Right lobe of liver (tissue), 6 donors: ENCODE data around the gene NRIP3. TPM values are rescaled to one million over a fixed set of nuclear protein-coding genes. Genes with fewer than 3 reads are reported as not detected.
"Not testable (repeated sequence)": the region's sequence is repeated elsewhere in the genome, so short reads cannot be mapped to it uniquely, and the experiment has no call there.

ENCODE experiments used
- ATAC-seq, 4 donors: fragments of 200-7000 bp; cut with Tn5 transposase; one replicate each; pipeline ENCODE4 v1.9.1; 2020; ENCODE audit warnings: mild to moderate bottlenecking in 4 of 4, moderate library complexity in 4 of 4
- DNase-seq, 3 donors: peaks; one replicate each; pipeline ENCODE4 v3.0.0-alpha.2; 2020
- H3K27ac ChIP-seq, 3 donors: fragments of 200-600 bp; one replicate each; pipeline ENCODE4 v1.8.0; 2022
- H3K27me3 ChIP-seq, 2 donors: fragments of 200-600 bp; one replicate each; pipeline ENCODE4 v1.8.0; 2022
- H3K36me3 ChIP-seq, 4 donors: fragments of 200-600 bp; sonication (generic) in 1 of 4; one replicate each; pipeline versions ENCODE4 v1.5.1 to v1.8.0; 2017 to 2022; ENCODE audit warnings: control low read depth in 1 of 4
- H3K4me1 ChIP-seq, 4 donors: fragments of 200-600 bp; sonication (generic) in 1 of 4; one replicate each; pipeline versions ENCODE4 v1.5.1 to v1.8.0; 2017 to 2022; ENCODE audit warnings: control low read depth in 1 of 4
- H3K4me3 ChIP-seq, 3 donors: fragments of 200-600 bp; one replicate each; pipeline ENCODE4 v1.8.0; 2022
- H3K9me3 ChIP-seq, 4 donors: fragments of 200-600 bp; sonication (generic) in 1 of 4; one replicate each; pipeline versions ENCODE4 v1.5.1 to v1.8.0; 2017 to 2022; ENCODE audit warnings: control low read depth in 1 of 4
- POLR2A ChIP-seq: fragments of 450-650 bp; IDR thresholded peaks from one replicate; pipeline ENCODE4 v1.6.1; 2017; ENCODE audit warnings: antibody characterized with exemption, mild to moderate bottlenecking
- WGBS: methylation state at CpG from one replicate; pipeline ENCODE4 v1.1.6; 2018; ENCODE audit warnings: low coverage, low lambda C conversion rate; ENCODE audit not compliant: insufficient coverage; ENCODE audit errors: missing lambda C conversion rate; 5-methylcytosine and 5-hydroxymethylcytosine counted together
- intact Hi-C, 2 donors: fragments of 100-400 bp; cut with DNase I; formaldehyde crosslinking; loops; one replicate each; pipeline versions ENCODE4 v1.11.2 to v1.14.1; 2022
- total RNA-seq, 6 experiments: library from RNA; depleted of rRNA in 2 of 6; stranded (reverse); fragments of >200 nt in 2 of 6; fragmentation: NEBNext Ultra II Directional in 3 of 6; extraction: Animal tissue kit (Norgen Biotek cat#: 25700) in 3 of 6; gene quantifications; one replicate each; pipeline versions ENCODE4 v1.1.0 to v1.2.4, GENCODE V29; 2016 to 2023
- TF ChIP-seq, protein P1 (sequence below), 4 donors: fragments of 200-600 bp in 3 of 4; fragments of 450-650 bp in 1 of 4; IDR thresholded peaks; one replicate each; pipeline versions ENCODE4 v1.5.1 to v1.8.0; 2016 to 2022; ENCODE audit warnings: antibody characterized with exemption in 4 of 4, mild to moderate bottlenecking in 2 of 4
- donor health status: DM: no; HTN: yes; CAD: no.
- donor health status: DM: no; HTN: no; CAD: no.
- donor health status: DM: no; HTN: no; CAD: no.
- donor health status: DM: no; HTN: yes; CAD: no.
- donor health status: DM: no; HTN: yes; CAD: no.

Gene NRIP3
- total RNA-seq, 6 experiments from 2014 or later, result 0.31 to 0.84 (median 0.37) TPM; not detected in 2

DNA sequence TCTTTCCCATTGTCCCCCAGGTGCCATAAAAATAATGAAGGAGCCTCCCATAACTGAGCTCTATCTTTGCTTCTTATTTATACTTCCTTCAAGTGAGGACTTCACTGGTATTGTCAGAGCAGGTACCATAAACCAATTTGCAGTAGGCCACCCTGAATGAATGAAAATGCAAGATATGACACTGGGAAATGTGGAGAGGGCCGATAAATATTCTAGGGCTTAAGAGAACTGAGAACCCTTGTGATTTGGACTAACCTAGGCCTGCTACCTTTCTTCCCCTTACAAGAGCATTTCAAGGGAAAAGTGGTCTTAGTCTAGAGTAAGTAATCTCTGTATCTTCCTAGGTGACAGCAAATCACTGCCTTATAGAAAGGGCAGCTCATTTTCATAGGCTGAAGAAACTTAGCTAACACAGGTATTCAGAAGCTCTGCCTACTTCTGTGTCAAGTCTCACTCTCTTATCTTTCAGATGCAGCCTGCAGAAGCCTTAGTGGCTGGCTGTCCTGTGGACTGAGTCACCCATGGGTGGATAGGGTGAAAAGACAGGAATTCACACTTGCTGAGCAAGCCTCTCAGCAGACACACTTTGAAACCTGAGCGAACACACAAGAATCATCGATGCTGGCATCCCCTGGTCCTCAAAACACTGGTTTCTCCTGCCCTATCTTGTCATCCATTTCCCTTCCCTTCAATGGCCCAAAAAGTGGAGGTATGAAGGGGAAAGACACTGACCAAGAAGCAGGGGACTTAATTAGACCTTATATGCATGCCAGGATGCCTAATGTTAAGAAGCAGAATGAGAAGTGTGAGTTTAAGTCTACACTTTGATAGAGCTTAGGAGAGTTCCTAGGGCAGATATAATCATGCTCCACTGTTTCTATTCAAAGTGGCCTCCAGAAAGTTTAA is 15.2 kb downstream of the NRIP3 start:
- WGBS, result 83% methylated on average over 2 of the region's 3 CpGs
- intact Hi-C loops, result no loop called here
- Histone ChIP-seq H3K4me1 (no peaks in the 10 kb centered on the region), H3K4me3 (no peak overlapping the region), H3K36me3 (no peaks in the 10 kb centered on the region), H3K27ac (no peak overlapping the region), H3K9me3 (no peaks in the 10 kb centered on the region), H3K27me3 (no peaks in the 10 kb centered on the region)
- TF ChIP-seq, protein P1, sequence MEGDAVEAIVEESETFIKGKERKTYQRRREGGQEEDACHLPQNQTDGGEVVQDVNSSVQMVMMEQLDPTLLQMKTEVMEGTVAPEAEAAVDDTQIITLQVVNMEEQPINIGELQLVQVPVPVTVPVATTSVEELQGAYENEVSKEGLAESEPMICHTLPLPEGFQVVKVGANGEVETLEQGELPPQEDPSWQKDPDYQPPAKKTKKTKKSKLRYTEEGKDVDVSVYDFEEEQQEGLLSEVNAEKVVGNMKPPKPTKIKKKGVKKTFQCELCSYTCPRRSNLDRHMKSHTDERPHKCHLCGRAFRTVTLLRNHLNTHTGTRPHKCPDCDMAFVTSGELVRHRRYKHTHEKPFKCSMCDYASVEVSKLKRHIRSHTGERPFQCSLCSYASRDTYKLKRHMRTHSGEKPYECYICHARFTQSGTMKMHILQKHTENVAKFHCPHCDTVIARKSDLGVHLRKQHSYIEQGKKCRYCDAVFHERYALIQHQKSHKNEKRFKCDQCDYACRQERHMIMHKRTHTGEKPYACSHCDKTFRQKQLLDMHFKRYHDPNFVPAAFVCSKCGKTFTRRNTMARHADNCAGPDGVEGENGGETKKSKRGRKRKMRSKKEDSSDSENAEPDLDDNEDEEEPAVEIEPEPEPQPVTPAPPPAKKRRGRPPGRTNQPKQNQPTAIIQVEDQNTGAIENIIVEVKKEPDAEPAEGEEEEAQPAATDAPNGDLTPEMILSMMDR (IDR thresholded peaks at IDR 0.05), result no peak
- TF ChIP-seq POLR2A, result no peak
- ATAC-seq (no peak), DNase-seq (no peak)

DNA sequence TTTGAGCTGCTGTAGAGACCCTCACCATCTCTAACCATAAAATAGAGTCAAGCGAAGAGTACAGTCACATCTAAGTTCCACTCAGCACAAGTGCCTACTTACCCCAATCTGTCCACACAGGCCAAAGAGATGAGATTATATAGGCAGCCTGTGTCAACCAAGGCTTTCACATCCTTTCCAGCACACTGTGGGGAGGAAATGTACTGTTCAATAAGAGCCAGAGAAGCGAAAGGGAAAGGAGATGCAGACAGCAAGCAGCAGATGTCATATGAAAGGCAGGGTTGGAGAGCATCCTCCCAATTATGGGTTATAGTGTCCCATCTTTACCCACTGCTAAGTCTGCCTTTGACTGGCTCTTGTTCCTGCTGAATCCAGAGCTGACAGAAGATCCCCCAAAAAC is 16.4 kb downstream of the NRIP3 start:
- H3K36me3 ChIP-seq, result no peaks in the 10 kb centered on the region
- no peaks in the 10 kb centered on the region for H3K9me3 ChIP-seq
- H3K4me1 ChIP-seq, result no peaks in the 10 kb centered on the region
- ATAC-seq, result no peak
- intact Hi-C loops, result no loop called here
- H3K27me3 ChIP-seq, result no peaks in the 10 kb centered on the region
- no peak overlapping the region for H3K4me3 ChIP-seq
- no peak overlapping the region for H3K27ac ChIP-seq
- no peak for DNase-seq
- 80% methylated on average over 1 of the region's 2 CpGs for WGBS
- TF ChIP-seq, protein P1 (IDR thresholded peaks at IDR 0.05), result no peak
- TF ChIP-seq POLR2A, result no peak

DNA sequence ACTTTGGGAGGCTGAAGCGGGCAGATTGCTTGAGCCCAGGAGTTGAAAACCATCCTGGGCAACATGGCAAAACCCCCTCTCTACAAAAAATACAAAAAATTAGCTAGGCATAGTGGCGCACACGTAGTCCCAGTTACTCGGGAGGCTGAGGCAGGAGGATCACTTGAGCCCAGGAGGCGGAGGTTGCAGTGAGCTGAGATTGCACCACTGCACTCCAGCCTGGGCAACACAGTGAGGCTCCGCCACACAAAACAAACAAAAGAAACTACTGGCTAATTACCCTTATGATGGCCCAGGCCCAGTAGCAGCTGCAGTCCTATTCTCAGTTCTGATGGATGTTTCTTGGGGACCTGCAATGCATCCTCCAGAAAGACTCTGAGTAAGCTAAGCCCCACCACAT is 17.0 kb downstream of the NRIP3 start:
- DNase-seq, intact Hi-C loops: not testable (repeated sequence)
- 96% methylated on average over 4 of the region's 6 CpGs for WGBS

DNA sequence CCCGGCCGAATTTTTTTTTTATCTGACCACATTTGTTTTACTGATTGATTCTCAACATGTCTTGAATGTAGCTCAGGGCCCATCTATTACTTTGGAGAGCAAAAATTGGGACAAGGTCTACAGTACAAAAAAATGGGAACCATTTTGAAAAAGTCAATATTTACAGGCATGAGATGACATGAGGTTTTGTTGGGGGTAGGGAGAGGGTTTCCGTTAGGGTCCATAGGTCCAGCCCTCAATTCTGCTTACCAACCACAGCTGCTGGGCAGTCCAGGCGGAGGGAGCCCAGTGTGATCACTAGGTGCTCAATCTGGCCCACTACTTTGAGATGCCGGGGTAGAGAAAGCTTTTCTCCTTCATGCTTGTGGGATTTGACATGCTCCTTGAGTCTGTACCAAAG is 18.3 kb downstream of the NRIP3 start:
- H3K36me3 ChIP-seq, result no peaks in the 10 kb centered on the region
- no peaks in the 10 kb centered on the region for H3K9me3 ChIP-seq
- TF ChIP-seq, protein P1 (IDR thresholded peaks at IDR 0.05), result no peak
- no peak for TF ChIP-seq POLR2A
- no peak overlapping the region for H3K4me3 ChIP-seq
- no peak overlapping the region for H3K27ac ChIP-seq
- no peaks in the 10 kb centered on the region for H3K27me3 ChIP-seq
- DNase-seq (no peak), ATAC-seq (no peak)
- no peaks in the 10 kb centered on the region for H3K4me1 ChIP-seq
- WGBS, result 66% methylated on average over 3 of the region's 5 CpGs
- intact Hi-C loops, result no loop called here

More for the DNA sequence above, 17.0 kb downstream of the NRIP3 start:
- not testable (repeated sequence) for H3K9me3 ChIP-seq, H3K27ac ChIP-seq, H3K27me3 ChIP-seq, H3K4me3 ChIP-seq, H3K36me3 ChIP-seq, ATAC-seq, H3K4me1 ChIP-seq

DNA sequence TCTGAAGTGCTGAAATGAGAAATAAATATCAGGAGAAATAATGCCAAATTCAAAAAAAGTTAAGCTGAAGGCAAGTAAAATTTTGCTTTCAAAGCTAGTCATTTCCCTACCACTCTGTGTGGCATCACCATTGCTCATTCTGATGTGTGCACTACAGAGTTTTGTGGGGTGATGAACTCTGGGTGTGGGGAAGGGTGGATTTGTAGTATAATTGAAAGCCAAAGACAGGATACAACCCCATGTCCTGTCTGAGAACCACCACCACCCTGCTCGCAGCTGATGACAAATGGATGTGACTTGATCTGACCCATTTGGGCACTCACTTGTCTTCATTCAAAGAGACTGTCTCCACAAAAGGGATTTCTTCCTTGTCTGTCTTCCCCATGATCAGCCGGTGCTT is 20.2 kb downstream of the NRIP3 start:
- DNase-seq, result no peak
- no peak overlapping the region for H3K27ac ChIP-seq
- H3K36me3 ChIP-seq, result no peaks in the 10 kb centered on the region
- no peaks in the 10 kb centered on the region for H3K4me1 ChIP-seq
- intact Hi-C loops, result no loop called here
- H3K9me3 ChIP-seq, result no peaks in the 10 kb centered on the region
- TF ChIP-seq, protein P1 (IDR thresholded peaks at IDR 0.05), result no peak
- no peak for TF ChIP-seq POLR2A
- no peak overlapping the region for H3K4me3 ChIP-seq
- no peaks in the 10 kb centered on the region for H3K27me3 ChIP-seq
- 71% methylated on average over 2 of the region's 2 CpGs for WGBS
- no peak for ATAC-seq
